GM12878 (cell line): ENCODE measurements around the gene MYL12A. TPM values are rescaled to one million over a fixed set of nuclear protein-coding genes. Genes with fewer than 3 reads are reported as not detected.

Experiments
- ATAC-seq: fragments of 200-7000 bp; cut with Tn5 transposase; 3 replicates; pipeline ENCODE4 v1.9.1; 2020; ENCODE audit warnings: mild to moderate bottlenecking, moderate library complexity
- BruUV-seq: library from RNA; stranded (reverse); fragments of 400-500 nt; replicated peaks from 2 replicates; lab custom pipeline; 2021; lab: Mats Ljungman, UMichigan
- CTCF ChIA-PET: fragments of 300-600 bp; sonication (Branson Sonifier 250); formaldehyde crosslinking; extraction: SDS; loops from one replicate; lab custom pipeline; 2021; ENCODE audit warnings: inconsistent platforms; lab: Yijun Ruan, JAX
- POLR2A ChIA-PET: fragments of 350-600 bp; formaldehyde crosslinking; extraction: SDS; loops from one replicate; lab custom pipeline; 2021; ENCODE audit warnings: inconsistent platforms; lab: Charles Lee
- RAD21 ChIA-PET: fragments of 300-600 bp; sonication (Branson Sonifier 250); formaldehyde crosslinking; loops from one replicate; lab custom pipeline; 2023; ENCODE audit warnings: antibody characterized with exemption; ENCODE audit not compliant: unreplicated experiment; lab: Charles Lee
- SMC1A ChIA-PET: fragments of 300-600 bp; sonication (Branson Sonifier 250); formaldehyde crosslinking; loops from one replicate; lab custom pipeline; 2023; ENCODE audit not compliant: unreplicated experiment, uncharacterized antibody; lab: Charles Lee
- DNase-seq: peaks from one replicate; pipeline ENCODE4 v3.0.0-alpha.2; 2011; ENCODE audit warnings: low read depth, low spot score
- FAIRE-seq: peaks from 3 replicates; lab custom pipeline; 2011; peaks lifted over from hg19 to GRCh38; lab: Jason Lieb, UNC
- H2AFZ ChIP-seq: 2 replicates; pipeline ENCODE4 v1.6.0; 2011; ENCODE audit warnings: low read depth, low read length, control low read depth; ENCODE audit not compliant: control insufficient read depth
- H3K27ac ChIP-seq: 2 replicates; pipeline ENCODE4 v1.5.1; 2011; ENCODE audit warnings: control low read depth; ENCODE audit not compliant: control insufficient read depth, insufficient read depth
- H3K27me3 ChIP-seq, 2 experiments: replicated peaks in 1 of 2; 2 replicates each; pipeline versions ENCODE4 v1.6.0 to v1.6.1; 2011; ENCODE audit warnings: low read length in 1 of 2; ENCODE audit not compliant: control insufficient read depth in 2 of 2, insufficient read depth in 2 of 2
- H3K36me3 ChIP-seq, 2 experiments: 2 replicates each; pipeline ENCODE4 v1.5.1; 2011; ENCODE audit warnings: low read length in 1 of 2; ENCODE audit not compliant: control insufficient read depth in 2 of 2, insufficient read depth in 2 of 2
- H3K4me1 ChIP-seq: 2 replicates; pipeline ENCODE4 v1.6.1; 2011; ENCODE audit warnings: mild to moderate bottlenecking, low read length, moderate library complexity, mixed read lengths; ENCODE audit not compliant: control insufficient read depth, insufficient read depth
- H3K4me2 ChIP-seq: 2 replicates; pipeline ENCODE4 v1.6.0; 2011; ENCODE audit warnings: control low read depth; ENCODE audit not compliant: control insufficient read depth, insufficient read depth
- H3K4me3 ChIP-seq: fragments of 200-600 bp; sonication (generic); 2 replicates; pipeline ENCODE4 v1.5.1; 2016
- H3K79me2 ChIP-seq: 2 replicates; pipeline ENCODE4 v1.6.0; 2011; ENCODE audit warnings: low read length; ENCODE audit not compliant: control insufficient read depth, insufficient read depth
- H3K9ac ChIP-seq: 2 replicates; pipeline ENCODE4 v1.8.0; 2011; ENCODE audit warnings: low read length, control low read depth, mixed read lengths; ENCODE audit not compliant: control insufficient read depth, insufficient read depth
- H3K9me3 ChIP-seq: replicated peaks from 3 replicates; pipeline ENCODE4 v1.5.1; 2011; ENCODE audit warnings: mild to moderate bottlenecking, low read length; ENCODE audit not compliant: control insufficient read depth, insufficient read depth
- H4K20me1 ChIP-seq: 2 replicates; pipeline ENCODE4 v1.6.0; 2011; ENCODE audit not compliant: control insufficient read depth, insufficient read depth
- CBX3 ChIP-seq: fragments of 200-600 bp; sonication (generic); IDR thresholded peaks from 2 replicates; pipeline ENCODE4 v1.6.1; 2016; ENCODE audit warnings: low read depth, borderline replicate concordance
- GATAD2B ChIP-seq: fragments of 450-650 bp; conservative IDR thresholded peaks from 2 replicates; pipeline ENCODE4 v1.6.1; 2017; ENCODE audit warnings: low read depth, mild to moderate bottlenecking, moderate library complexity
- HDAC6 ChIP-seq: fragments of 200-600 bp; sonication (generic); IDR thresholded peaks from one replicate; pipeline ENCODE4 v1.8.0; 2017; ENCODE audit warnings: antibody characterized with exemption; ENCODE audit not compliant: unreplicated experiment
- HSF1 ChIP-seq: fragments of 150-350 bp; IDR thresholded peaks from 2 replicates; pipeline ENCODE4 v1.6.1; 2014; ENCODE audit warnings: mild to moderate bottlenecking, low read depth, low read length
- PAX8 ChIP-seq: fragments of 450-650 bp; IDR thresholded peaks from 2 replicates; pipeline ENCODE4 v1.6.1; 2017; ENCODE audit warnings: mild to moderate bottlenecking, moderate library complexity
- PBX3 ChIP-seq: IDR thresholded peaks from 2 replicates; pipeline ENCODE4 v1.6.1; 2011; ENCODE audit warnings: mild to moderate bottlenecking, low read depth, low read length, moderate library complexity; ENCODE audit not compliant: insufficient replicate concordance
- POLR2AphosphoS5 ChIP-seq: IDR thresholded peaks from 2 replicates; pipeline ENCODE4 v1.6.1; 2011; ENCODE audit warnings: mild to moderate bottlenecking, low read length, inconsistent platforms
- RAD51 ChIP-seq: fragments of 450-650 bp; IDR thresholded peaks from 2 replicates; pipeline ENCODE4 v1.6.1; 2016; ENCODE audit warnings: moderate library complexity, mild to moderate bottlenecking, inconsistent platforms
- RELB ChIP-seq: fragments of 450-650 bp; IDR thresholded peaks from 2 replicates; pipeline ENCODE4 v1.6.1; 2017; ENCODE audit warnings: low read depth, mild to moderate bottlenecking, moderate library complexity
- SP1 ChIP-seq: IDR thresholded peaks from one replicate; pipeline ENCODE4 v1.6.1; 2011; ENCODE audit warnings: low read depth, low read length
- SPI1 ChIP-seq: IDR thresholded peaks from 2 replicates; pipeline ENCODE4 v1.6.1; 2011; ENCODE audit warnings: low read depth, mild to moderate bottlenecking, low read length, moderate library complexity, borderline replicate concordance; ENCODE audit not compliant: insufficient read depth
- TAF1 ChIP-seq: IDR thresholded peaks from 2 replicates; pipeline ENCODE4 v1.6.1; 2011; ENCODE audit warnings: mild to moderate bottlenecking, low read depth, low read length, borderline replicate concordance
- TCF3 ChIP-seq: IDR thresholded peaks from 2 replicates; pipeline ENCODE4 v1.6.1; 2012; ENCODE audit warnings: low read depth, mild to moderate bottlenecking, low read length, borderline replicate concordance; ENCODE audit not compliant: insufficient read depth
- TCF7 ChIP-seq: IDR thresholded peaks from 2 replicates; pipeline ENCODE4 v1.6.1; 2014; ENCODE audit warnings: antibody characterized with exemption, borderline replicate concordance
- YBX1 ChIP-seq: fragments of 450-650 bp; IDR thresholded peaks from 2 replicates; pipeline ENCODE4 v1.6.1; 2016; ENCODE audit warnings: antibody characterized with exemption
- WGBS: methylation state at CpG from one replicate; pipeline ENCODE4 v1.1.6; 2016; ENCODE audit warnings: low lambda C conversion rate; ENCODE audit not compliant: insufficient replicate concordance, insufficient coverage; ENCODE audit errors: missing lambda C conversion rate; 5-methylcytosine and 5-hydroxymethylcytosine counted together
- in situ Hi-C: fragments of 300-500 bp; cut with MboI; formaldehyde crosslinking; loops from 9 replicates; pipeline ENCODE4 v1.14.3; 2018; ENCODE audit warnings: mixed read lengths
- intact Hi-C: fragments of 100-400 bp; cut with micrococcal nuclease; formaldehyde crosslinking; loops from one replicate; pipeline ENCODE4 v1.14.2; 2022; ENCODE audit not compliant: unreplicated experiment
- polyA plus RNA-seq, 11 experiments: library from polyadenylated mRNA; depleted of rRNA in 4 of 11; unstranded in 6 of 11; stranded (reverse) in 5 of 11; fragments of >200 nt; fragmentation: Nextera tagmentation in 4 of 11; fragmentation: Illumina TruSeq in 1 of 11; extraction: Ambion mirVana in 4 of 11; extraction: Trizol in 1 of 11; gene quantifications; 1 replicate in 1 of 11; 2 replicates in 10 of 11; pipeline versions ENCODE4 v1.2.1 to v1.2.3, GENCODE V29; 2011 to 2016; ENCODE audit warnings: inconsistent platforms in 2 of 11, missing spikeins in 2 of 11, low read depth in 1 of 11
- total RNA-seq, 4 experiments: library from RNA; depleted of rRNA in 3 of 4; stranded (reverse); fragments of >200 nt in 3 of 4; fragmentation: Illumina TruSeq in 1 of 4; extraction: Trizol in 1 of 4; gene quantifications; 2 replicates each; pipeline versions ENCODE4 v1.2.1 to v1.2.3, GENCODE V29; 2013 to 2021

MYL12A gene
- total and polyA plus RNA-seq, 10 of the 15 experiments (the other 5 are each of a cell fraction or from before 2014, with no cell fraction given) = 488 to 1,663 (median 924) TPM

- TF ChIP-seq RAD51 = no peak
- TF ChIP-seq RELB = no peak
These were observed 21.8 kb downstream of the MYL12A start (continued) for GRCh38 chr18:3269241-3269913.

GRCh38 chr18:3269914-3270299 lies 22.3 kb downstream of the MYL12A start:
- Histone ChIP-seq H3K9ac (no peak overlapping the region), H3K36me3 (peaks cover 4 to 9% of the 10 kb centered on the region in 2 experiments; a peak in 3 of 4 replicates), H3K9me3 (no peaks in the 10 kb centered on the region), H3K27me3 (no peaks in the 10 kb centered on the region), H3K4me1 (peaks cover 10% of the 10 kb centered on the region), H3K79me2 (peaks cover 80% of the 10 kb centered on the region), H4K20me1 (no peaks in the 10 kb centered on the region), H3K4me3 (no peak overlapping the region), H3K27ac (no peak overlapping the region), H3K4me2 (peak overlapping the region; percentile 68), H2AFZ (no peak overlapping the region)
- ChIA-PET RAD21 (no interaction called here), CTCF (interaction anchor here (1.2 kb wide), 1 partner anchor 396 kb away, joined by 3 read pairs; no protein-coding TSS in a partner anchor), POLR2A (no interaction called here), SMC1A (interaction anchor here (1.4 kb wide), 2 partner anchors 13 to 22 kb away, joined by 3 read pairs; no protein-coding TSS in a partner anchor)
- 100% methylated on average over 1 of the region's 1 CpG for WGBS
- FAIRE-seq (no peak), ATAC-seq (0 out of 3 replicates have a peak, but pooled peaks have one; percentile 9), DNase-seq (no peak)
- in situ Hi-C loops (loop anchor here (25.0 kb wide), 1 partner anchor 992 kb away; no protein-coding TSS in a partner anchor), intact Hi-C loops (loop anchor here (10.0 kb wide), 1 partner anchor 725 kb away; no protein-coding TSS in a partner anchor)
- no TSS peak for BruUV-seq
- no peak for TF ChIP-seq PBX3
- TF ChIP-seq SPI1 = peak; percentile 37; the same call in 1 of the 2 replicates
- no peak for TF ChIP-seq HDAC6
- TF ChIP-seq YBX1 = no peak
- no peak for TF ChIP-seq POLR2AphosphoS5
- TF ChIP-seq HSF1 = no peak
- TF ChIP-seq TCF7 = no peak
- TF ChIP-seq GATAD2B = no peak
- TF ChIP-seq RELB = no peak
- TF ChIP-seq TCF3 = no peak
- no peak for TF ChIP-seq TAF1
- no peak for TF ChIP-seq SP1
- TF ChIP-seq PAX8 = no peak
- TF ChIP-seq CBX3 = no peak
